Colonic mucosa (tissue), 4 donors: Measurements from ENCODE around the gene REEP2. TPM values are rescaled to one million over a fixed set of nuclear protein-coding genes. Genes with fewer than 3 reads are reported as not detected.

Experiments used
- DNase-seq: peaks from one replicate; pipeline ENCODE4 v3.0.0-alpha.2; 2020
- H3K27ac ChIP-seq: fragments of 200-600 bp; one replicate; pipeline ENCODE4 v1.8.0; 2021
- H3K27me3 ChIP-seq: fragments of 200-600 bp; one replicate; pipeline ENCODE4 v1.8.0; 2021
- H3K36me3 ChIP-seq: fragments of 200-600 bp; one replicate; pipeline ENCODE4 v1.8.0; 2021
- H3K4me1 ChIP-seq: fragments of 200-600 bp; one replicate; pipeline ENCODE4 v1.8.0; 2021; ENCODE audit warnings: mild to moderate bottlenecking
- H3K4me3 ChIP-seq: fragments of 200-600 bp; one replicate; pipeline ENCODE4 v1.8.0; 2021
- H3K9ac ChIP-seq, 2 donors: one replicate each; pipeline ENCODE4 v1.7.0; 2013; ENCODE audit warnings: control low read depth in 2 of 2, low read depth in 2 of 2, low read length in 2 of 2
- H3K9me3 ChIP-seq: fragments of 200-600 bp; one replicate; pipeline ENCODE4 v1.8.0; 2021
- intact Hi-C: fragments of 100-400 bp; cut with DNase I; formaldehyde crosslinking; loops from one replicate; pipeline ENCODE4 v1.14.1; 2022
- total RNA-seq, 2 donors: library from RNA; stranded (reverse); fragmentation: NEBNext Ultra II Directional in 1 of 2; extraction: Animal tissue kit (Norgen Biotek cat#: 25700) in 1 of 2; gene quantifications; one replicate each; pipeline ENCODE4 v1.2.1, GENCODE V29; 2021
- TF ChIP-seq, protein P1 (sequence below): fragments of 200-600 bp; IDR thresholded peaks from one replicate; pipeline ENCODE4 v1.8.0; 2022; ENCODE audit warnings: antibody characterized with exemption, mild to moderate bottlenecking
- donor health status: healthy.
- donor health status: DM: no; HTN: no; CAD: no.
- donor health status: DM: no; HTN: no; CAD: no.

The REEP2 gene
- total RNA-seq, 2 donors from 2014 or later, result 0.42 to 3.2 TPM

DNA sequence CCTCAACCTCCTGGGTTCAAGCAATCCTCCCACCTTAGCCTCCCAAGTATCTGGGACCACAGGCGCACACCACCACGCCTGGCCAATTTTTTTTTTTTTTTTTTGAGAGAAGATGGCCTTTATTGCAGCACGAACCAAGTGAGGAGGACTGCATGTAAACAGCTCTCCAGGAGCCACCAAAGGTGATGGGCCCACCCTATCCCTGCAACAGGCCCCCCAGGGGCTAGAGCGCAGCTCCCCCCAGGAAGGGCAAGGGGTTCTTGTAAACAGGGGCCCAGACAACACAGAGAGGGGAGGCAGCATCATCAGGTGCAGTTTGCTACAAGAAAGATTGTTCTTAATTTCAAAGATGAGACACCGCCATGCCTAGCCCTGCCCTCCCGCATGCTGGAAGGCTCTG lies 13.9 kb downstream of the REEP2 start:
- DNase-seq, result no peak
- no peak overlapping the region for H3K27ac ChIP-seq
- H3K9ac ChIP-seq, result no peak overlapping the region
- no peaks in the 10 kb centered on the region for H3K4me1 ChIP-seq
- no peaks in the 10 kb centered on the region for H3K27me3 ChIP-seq
- TF ChIP-seq, protein P1, sequence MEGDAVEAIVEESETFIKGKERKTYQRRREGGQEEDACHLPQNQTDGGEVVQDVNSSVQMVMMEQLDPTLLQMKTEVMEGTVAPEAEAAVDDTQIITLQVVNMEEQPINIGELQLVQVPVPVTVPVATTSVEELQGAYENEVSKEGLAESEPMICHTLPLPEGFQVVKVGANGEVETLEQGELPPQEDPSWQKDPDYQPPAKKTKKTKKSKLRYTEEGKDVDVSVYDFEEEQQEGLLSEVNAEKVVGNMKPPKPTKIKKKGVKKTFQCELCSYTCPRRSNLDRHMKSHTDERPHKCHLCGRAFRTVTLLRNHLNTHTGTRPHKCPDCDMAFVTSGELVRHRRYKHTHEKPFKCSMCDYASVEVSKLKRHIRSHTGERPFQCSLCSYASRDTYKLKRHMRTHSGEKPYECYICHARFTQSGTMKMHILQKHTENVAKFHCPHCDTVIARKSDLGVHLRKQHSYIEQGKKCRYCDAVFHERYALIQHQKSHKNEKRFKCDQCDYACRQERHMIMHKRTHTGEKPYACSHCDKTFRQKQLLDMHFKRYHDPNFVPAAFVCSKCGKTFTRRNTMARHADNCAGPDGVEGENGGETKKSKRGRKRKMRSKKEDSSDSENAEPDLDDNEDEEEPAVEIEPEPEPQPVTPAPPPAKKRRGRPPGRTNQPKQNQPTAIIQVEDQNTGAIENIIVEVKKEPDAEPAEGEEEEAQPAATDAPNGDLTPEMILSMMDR, result no peak
- no peak overlapping the region for H3K4me3 ChIP-seq
- no peaks in the 10 kb centered on the region for H3K9me3 ChIP-seq
- intact Hi-C loops, result no loop called here
- no peaks in the 10 kb centered on the region for H3K36me3 ChIP-seq

DNA sequence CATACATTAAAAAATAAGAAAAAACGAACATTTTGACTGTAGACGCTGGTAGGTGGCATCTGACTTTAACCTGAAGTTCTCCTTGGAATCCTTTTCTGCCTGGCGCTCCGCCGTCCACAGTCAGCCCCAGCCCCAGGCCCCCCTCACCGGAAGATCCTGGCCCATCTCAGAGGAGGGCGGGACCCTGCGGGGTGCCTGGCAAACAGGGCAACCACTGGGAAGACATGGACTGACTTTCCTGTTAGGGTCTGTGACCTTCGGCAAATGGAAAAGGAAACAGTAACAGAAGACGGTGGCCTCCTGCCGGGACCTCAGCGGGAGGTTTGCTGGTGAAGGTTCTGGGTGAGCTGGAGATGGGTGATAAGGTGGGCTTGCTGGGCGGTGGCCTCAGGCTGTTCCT lies 14.7 kb downstream of the REEP2 start:
- Histone ChIP-seq H3K4me1 (no peaks in the 10 kb centered on the region), H3K9me3 (no peaks in the 10 kb centered on the region), H3K36me3 (no peaks in the 10 kb centered on the region), H3K4me3 (no peak overlapping the region), H3K9ac (no peak overlapping the region), H3K27me3 (no peaks in the 10 kb centered on the region), H3K27ac (no peak overlapping the region)
- DNase-seq, result no peak
- TF ChIP-seq, protein P1, result no peak
- intact Hi-C loops, result no loop called here

DNA sequence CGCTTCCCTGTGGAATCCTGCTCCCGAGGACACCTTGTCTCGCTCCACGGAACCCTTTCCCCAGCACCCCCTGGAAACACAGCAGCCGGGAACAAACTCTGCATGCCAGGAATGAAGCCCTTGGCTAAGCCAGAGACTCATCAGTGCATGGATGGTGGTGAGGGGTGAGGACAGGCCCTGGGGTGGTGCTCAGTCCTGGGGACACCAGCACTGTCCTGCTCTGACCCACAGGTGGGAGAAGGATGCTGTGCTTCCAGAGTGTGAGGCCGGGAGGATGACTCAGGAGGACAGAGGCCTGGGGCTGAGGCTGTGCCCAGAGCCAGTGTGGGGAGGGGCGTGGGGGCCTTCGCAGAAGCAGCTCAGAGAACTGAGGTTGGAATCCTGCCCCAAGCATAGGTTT lies 15.3 kb downstream of the REEP2 start:
- Histone ChIP-seq H3K27me3 (no peaks in the 10 kb centered on the region), H3K4me1 (no peaks in the 10 kb centered on the region), H3K36me3 (no peaks in the 10 kb centered on the region), H3K27ac (no peak overlapping the region), H3K9me3 (no peaks in the 10 kb centered on the region), H3K4me3 (no peak overlapping the region), H3K9ac (no peak overlapping the region)
- TF ChIP-seq, protein P1, result no peak
- intact Hi-C loops, result no loop called here
- no peak for DNase-seq

DNA sequence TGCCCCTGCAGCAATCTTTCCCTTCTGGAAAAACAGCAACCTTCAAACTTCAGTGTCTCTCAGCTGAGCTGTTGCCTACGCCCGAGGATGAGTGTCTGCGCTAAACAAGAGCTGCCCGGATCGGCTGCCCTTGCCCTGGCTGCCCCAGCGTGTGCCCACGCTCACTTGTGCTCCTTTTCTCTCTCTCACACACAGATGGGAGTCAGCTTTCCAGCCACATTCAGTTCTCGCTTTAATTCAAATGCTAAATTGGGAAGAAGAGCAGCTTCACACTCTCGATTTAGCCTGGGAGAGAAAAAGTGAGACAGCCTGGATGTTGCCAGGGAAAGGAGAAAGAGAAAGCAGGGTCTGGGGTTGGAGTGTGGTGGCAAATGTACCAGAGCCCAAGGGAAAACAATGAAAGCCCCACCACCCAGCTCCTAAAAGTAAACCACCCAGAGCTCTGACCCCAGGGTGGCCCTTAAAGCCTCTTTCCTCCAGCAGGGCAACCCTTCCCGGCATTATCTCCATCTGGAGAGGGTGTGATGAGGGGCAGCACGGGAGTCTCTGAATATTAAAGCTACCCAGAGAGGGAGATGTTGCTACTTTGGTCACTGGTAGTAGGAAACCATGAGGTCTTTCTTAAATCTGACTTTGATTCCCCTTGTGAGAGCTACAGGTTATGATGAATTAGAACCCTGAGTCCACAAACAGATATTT lies 16.5 kb downstream of the REEP2 start:
- TF ChIP-seq, protein P1, result no peak

DNA sequence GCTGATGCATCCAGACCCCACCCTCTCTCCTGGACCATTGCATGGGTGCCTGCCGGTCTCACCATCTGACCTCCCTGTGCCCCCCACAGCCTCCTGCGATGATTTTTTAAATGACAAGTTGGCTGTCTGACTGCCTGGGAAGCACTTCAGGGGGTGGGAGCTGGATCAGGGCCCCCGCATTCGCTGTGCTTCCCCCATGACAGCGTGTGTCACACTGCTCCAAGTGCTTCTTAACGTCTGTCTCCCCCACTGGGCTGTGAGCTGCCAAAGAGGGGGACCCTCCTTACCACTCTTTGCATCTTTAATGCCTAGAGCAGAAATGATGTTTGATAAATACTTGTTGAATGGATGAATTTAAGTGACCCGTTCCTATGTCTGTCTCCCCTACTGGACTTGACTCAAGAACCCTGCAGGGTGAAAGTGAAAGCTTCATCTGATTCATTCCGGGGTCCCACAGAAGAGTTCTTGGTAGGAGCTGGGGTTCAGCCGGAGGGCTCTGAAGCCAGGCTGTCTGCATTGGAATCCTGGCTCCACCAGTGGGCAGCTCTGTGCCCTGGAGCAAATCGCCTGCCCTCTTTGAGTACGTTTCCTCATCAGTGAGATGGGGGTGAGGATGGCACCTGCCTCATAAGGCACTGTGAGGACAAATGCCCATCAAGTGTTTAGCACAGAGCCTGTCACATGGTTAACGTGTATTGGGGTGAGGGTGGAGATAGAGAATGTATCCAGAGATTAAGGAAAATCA lies 18.8 kb downstream of the REEP2 start:
- Histone ChIP-seq H3K4me3 (no peak overlapping the region), H3K9me3 (no peaks in the 10 kb centered on the region), H3K36me3 (no peaks in the 10 kb centered on the region), H3K9ac (no peak overlapping the region), H3K27ac (no peak overlapping the region), H3K27me3 (no peaks in the 10 kb centered on the region), H3K4me1 (no peaks in the 10 kb centered on the region)
- DNase-seq, result no peak
- intact Hi-C loops, result loop anchor here (5.0 kb wide), 1 partner anchor 35 kb away; no protein-coding TSS in a partner anchor
- TF ChIP-seq, protein P1, result no peak

More for the DNA sequence above, 16.5 kb downstream of the REEP2 start:
- no peak overlapping the region for H3K4me3 ChIP-seq
- no peaks in the 10 kb centered on the region for H3K4me1 ChIP-seq
- H3K9ac ChIP-seq, result no peak overlapping the region
- no peaks in the 10 kb centered on the region for H3K9me3 ChIP-seq
- H3K36me3 ChIP-seq, result no peaks in the 10 kb centered on the region
- no peak for DNase-seq
- H3K27me3 ChIP-seq, result no peaks in the 10 kb centered on the region
- H3K27ac ChIP-seq, result no peak overlapping the region
- intact Hi-C loops, result loop anchor here (5.0 kb wide), 1 partner anchor 37 kb away; no protein-coding TSS in a partner anchor
